Measurements from ENCODE around the gene PTPN23. TPM values are rescaled to one million over a fixed set of nuclear protein-coding genes. Genes with fewer than 3 reads are reported as not detected.

Gene PTPN23
- total RNA-seq, 1 experiment from 2014 or later: 53.5 TPM

DNA sequence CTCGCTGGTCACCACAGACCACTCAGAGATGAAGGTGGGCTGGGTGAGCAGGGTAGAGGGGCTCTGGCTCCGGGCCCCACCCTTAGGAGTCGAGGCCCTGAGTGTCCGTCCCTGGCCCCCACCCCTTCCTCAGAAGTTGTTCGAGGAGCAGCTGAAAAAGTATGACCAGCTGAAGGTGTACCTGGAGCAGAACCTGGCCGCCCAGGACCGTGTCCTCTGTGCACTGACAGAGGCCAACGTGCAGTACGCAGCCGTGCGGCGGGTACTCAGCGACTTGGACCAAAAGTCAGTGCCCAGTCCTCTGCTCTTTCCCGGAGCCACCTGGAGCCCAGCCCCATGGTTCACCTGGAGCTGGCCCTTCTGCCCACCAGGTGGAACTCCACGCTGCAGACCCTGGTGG, 28.5 kb downstream of the PTPN23 start:
- ATAC-seq (no peak), DNase-seq (ENCODE audit: low spot score) (no peak)
- POLR2A ChIA-PET: no interaction called here
- no peak for TF ChIP-seq IRF1 (CRISPR knock-in tag; IDR thresholded peaks at IDR 0.05)
- TF ChIP-seq ZNF317 (CRISPR knock-in tag; IDR thresholded peaks at IDR 0.05; ENCODE audit: borderline replicate concordance, low read depth): no peak
- TF ChIP-seq ZNF416 (CRISPR knock-in tag; IDR thresholded peaks at IDR 0.05): no peak
- TF ChIP-seq, protein P1, sequence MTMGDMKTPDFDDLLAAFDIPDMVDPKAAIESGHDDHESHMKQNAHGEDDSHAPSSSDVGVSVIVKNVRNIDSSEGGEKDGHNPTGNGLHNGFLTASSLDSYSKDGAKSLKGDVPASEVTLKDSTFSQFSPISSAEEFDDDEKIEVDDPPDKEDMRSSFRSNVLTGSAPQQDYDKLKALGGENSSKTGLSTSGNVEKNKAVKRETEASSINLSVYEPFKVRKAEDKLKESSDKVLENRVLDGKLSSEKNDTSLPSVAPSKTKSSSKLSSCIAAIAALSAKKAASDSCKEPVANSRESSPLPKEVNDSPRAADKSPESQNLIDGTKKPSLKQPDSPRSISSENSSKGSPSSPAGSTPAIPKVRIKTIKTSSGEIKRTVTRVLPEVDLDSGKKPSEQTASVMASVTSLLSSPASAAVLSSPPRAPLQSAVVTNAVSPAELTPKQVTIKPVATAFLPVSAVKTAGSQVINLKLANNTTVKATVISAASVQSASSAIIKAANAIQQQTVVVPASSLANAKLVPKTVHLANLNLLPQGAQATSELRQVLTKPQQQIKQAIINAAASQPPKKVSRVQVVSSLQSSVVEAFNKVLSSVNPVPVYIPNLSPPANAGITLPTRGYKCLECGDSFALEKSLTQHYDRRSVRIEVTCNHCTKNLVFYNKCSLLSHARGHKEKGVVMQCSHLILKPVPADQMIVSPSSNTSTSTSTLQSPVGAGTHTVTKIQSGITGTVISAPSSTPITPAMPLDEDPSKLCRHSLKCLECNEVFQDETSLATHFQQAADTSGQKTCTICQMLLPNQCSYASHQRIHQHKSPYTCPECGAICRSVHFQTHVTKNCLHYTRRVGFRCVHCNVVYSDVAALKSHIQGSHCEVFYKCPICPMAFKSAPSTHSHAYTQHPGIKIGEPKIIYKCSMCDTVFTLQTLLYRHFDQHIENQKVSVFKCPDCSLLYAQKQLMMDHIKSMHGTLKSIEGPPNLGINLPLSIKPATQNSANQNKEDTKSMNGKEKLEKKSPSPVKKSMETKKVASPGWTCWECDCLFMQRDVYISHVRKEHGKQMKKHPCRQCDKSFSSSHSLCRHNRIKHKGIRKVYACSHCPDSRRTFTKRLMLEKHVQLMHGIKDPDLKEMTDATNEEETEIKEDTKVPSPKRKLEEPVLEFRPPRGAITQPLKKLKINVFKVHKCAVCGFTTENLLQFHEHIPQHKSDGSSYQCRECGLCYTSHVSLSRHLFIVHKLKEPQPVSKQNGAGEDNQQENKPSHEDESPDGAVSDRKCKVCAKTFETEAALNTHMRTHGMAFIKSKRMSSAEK (CRISPR knock-in tag; IDR thresholded peaks at IDR 0.05; ENCODE audit: borderline replicate concordance): no peak
- TF ChIP-seq CTCF (IDR thresholded peaks at IDR 0.05): no peak
- Mint-ChIP-seq H3K27ac (no peak overlapping the region), H3K36me3 (peaks cover 26% of the 10 kb centered on the region), H3K9me3 (no peaks in the 10 kb centered on the region), H3K4me3 (no peak overlapping the region), H3K27me3 (ENCODE audit: low read depth) (no peaks in the 10 kb centered on the region), H3K4me1 (no peaks in the 10 kb centered on the region)
- CTCF ChIA-PET: interaction anchor here (1.9 to 5.6 kb wide), 2 partner anchors 13 to 21 kb away, joined by 6 to 49 read pairs; no protein-coding TSS in a partner anchor

DNA sequence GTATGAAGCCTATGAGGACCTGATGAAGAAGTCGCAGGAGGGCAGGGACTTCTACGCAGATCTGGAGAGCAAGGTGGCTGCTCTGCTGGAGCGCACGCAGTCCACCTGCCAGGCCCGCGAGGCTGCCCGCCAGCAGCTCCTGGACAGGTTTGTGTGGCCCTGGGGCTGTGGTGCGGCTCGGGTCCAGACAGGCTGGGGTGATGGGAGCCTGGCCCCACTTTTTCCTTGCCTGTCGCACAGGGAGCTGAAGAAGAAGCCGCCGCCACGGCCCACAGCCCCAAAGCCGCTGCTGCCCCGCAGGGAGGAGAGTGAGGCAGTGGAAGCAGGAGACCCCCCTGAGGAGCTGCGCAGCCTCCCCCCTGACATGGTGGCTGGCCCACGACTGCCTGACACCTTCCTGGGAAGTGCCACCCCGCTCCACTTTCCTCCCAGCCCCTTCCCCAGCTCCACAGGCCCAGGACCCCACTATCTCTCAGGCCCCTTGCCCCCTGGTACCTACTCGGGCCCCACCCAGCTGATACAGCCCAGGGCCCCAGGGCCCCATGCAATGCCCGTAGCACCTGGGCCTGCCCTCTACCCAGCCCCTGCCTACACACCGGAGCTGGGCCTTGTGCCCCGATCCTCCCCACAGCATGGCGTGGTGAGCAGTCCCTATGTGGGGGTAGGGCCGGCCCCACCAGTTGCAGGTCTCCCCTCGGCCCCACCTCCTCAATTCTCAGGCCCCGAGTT, 29.0 kb downstream of the PTPN23 start:
- ChIA-PET CTCF (interaction anchor here (0.6 to 5.6 kb wide), 3 partner anchors 12 to 20 kb away, joined by 3 to 49 read pairs (median 6); no protein-coding TSS in a partner anchor), POLR2A (no interaction called here)
- ATAC-seq (no peak), DNase-seq (ENCODE audit: low spot score) (no peak)
- H3K27me3 Mint-ChIP-seq (ENCODE audit: low read depth): no peaks in the 10 kb centered on the region
- H3K27ac Mint-ChIP-seq: no peak overlapping the region
- H3K9me3 Mint-ChIP-seq: no peaks in the 10 kb centered on the region
- no peaks in the 10 kb centered on the region for H3K4me1 Mint-ChIP-seq
- no peak overlapping the region for H3K4me3 Mint-ChIP-seq
- peaks cover 30% of the 10 kb centered on the region for H3K36me3 Mint-ChIP-seq
- no peak for TF ChIP-seq ZNF423 (CRISPR knock-in tag; IDR thresholded peaks at IDR 0.05)
- no peak for TF ChIP-seq FOXJ3 (CRISPR knock-in tag; IDR thresholded peaks at IDR 0.05; ENCODE audit: borderline replicate concordance)
- TF ChIP-seq FOXP4 (CRISPR knock-in tag; IDR thresholded peaks at IDR 0.05): no peak
- TF ChIP-seq, protein P2, sequence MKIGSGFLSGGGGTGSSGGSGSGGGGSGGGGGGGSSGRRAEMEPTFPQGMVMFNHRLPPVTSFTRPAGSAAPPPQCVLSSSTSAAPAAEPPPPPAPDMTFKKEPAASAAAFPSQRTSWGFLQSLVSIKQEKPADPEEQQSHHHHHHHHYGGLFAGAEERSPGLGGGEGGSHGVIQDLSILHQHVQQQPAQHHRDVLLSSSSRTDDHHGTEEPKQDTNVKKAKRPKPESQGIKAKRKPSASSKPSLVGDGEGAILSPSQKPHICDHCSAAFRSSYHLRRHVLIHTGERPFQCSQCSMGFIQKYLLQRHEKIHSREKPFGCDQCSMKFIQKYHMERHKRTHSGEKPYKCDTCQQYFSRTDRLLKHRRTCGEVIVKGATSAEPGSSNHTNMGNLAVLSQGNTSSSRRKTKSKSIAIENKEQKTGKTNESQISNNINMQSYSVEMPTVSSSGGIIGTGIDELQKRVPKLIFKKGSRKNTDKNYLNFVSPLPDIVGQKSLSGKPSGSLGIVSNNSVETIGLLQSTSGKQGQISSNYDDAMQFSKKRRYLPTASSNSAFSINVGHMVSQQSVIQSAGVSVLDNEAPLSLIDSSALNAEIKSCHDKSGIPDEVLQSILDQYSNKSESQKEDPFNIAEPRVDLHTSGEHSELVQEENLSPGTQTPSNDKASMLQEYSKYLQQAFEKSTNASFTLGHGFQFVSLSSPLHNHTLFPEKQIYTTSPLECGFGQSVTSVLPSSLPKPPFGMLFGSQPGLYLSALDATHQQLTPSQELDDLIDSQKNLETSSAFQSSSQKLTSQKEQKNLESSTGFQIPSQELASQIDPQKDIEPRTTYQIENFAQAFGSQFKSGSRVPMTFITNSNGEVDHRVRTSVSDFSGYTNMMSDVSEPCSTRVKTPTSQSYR (CRISPR knock-in tag; IDR thresholded peaks at IDR 0.05): no peak
- no peak for TF ChIP-seq ZNF138 (CRISPR knock-in tag; conservative IDR thresholded peaks at IDR 0.05)
- no peak for TF ChIP-seq IRF1 (CRISPR knock-in tag; IDR thresholded peaks at IDR 0.05)
- TF ChIP-seq, protein P3, sequence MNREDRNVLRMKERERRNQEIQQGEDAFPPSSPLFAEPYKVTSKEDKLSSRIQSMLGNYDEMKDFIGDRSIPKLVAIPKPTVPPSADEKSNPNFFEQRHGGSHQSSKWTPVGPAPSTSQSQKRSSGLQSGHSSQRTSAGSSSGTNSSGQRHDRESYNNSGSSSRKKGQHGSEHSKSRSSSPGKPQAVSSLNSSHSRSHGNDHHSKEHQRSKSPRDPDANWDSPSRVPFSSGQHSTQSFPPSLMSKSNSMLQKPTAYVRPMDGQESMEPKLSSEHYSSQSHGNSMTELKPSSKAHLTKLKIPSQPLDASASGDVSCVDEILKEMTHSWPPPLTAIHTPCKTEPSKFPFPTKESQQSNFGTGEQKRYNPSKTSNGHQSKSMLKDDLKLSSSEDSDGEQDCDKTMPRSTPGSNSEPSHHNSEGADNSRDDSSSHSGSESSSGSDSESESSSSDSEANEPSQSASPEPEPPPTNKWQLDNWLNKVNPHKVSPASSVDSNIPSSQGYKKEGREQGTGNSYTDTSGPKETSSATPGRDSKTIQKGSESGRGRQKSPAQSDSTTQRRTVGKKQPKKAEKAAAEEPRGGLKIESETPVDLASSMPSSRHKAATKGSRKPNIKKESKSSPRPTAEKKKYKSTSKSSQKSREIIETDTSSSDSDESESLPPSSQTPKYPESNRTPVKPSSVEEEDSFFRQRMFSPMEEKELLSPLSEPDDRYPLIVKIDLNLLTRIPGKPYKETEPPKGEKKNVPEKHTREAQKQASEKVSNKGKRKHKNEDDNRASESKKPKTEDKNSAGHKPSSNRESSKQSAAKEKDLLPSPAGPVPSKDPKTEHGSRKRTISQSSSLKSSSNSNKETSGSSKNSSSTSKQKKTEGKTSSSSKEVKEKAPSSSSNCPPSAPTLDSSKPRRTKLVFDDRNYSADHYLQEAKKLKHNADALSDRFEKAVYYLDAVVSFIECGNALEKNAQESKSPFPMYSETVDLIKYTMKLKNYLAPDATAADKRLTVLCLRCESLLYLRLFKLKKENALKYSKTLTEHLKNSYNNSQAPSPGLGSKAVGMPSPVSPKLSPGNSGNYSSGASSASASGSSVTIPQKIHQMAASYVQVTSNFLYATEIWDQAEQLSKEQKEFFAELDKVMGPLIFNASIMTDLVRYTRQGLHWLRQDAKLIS (CRISPR knock-in tag; IDR thresholded peaks at IDR 0.05; ENCODE audit: borderline replicate concordance): no peak
- TF ChIP-seq, protein P4, sequence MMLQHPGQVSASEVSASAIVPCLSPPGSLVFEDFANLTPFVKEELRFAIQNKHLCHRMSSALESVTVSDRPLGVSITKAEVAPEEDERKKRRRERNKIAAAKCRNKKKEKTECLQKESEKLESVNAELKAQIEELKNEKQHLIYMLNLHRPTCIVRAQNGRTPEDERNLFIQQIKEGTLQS (CRISPR knock-in tag; conservative IDR thresholded peaks at IDR 0.05): no peak
- no peak for TF ChIP-seq CREB1 (CRISPR knock-in tag; IDR thresholded peaks at IDR 0.05)

Measured in WTC11 (cell line).